ENCODE data around the gene ULBP1. TPM values are rescaled to one million over a fixed set of nuclear protein-coding genes. Genes with fewer than 3 reads are reported as not detected.
A peak's percentile ranks its signal among the peaks of the same experiment; 100 is the strongest.
"Not testable (repeated sequence)": the region's sequence is repeated elsewhere in the genome, so short reads cannot be mapped to it uniquely, and the experiment has no call there.

Gene ULBP1
- total RNA-seq, 1 donor from 2014 or later: 0.11 TPM

DNA sequence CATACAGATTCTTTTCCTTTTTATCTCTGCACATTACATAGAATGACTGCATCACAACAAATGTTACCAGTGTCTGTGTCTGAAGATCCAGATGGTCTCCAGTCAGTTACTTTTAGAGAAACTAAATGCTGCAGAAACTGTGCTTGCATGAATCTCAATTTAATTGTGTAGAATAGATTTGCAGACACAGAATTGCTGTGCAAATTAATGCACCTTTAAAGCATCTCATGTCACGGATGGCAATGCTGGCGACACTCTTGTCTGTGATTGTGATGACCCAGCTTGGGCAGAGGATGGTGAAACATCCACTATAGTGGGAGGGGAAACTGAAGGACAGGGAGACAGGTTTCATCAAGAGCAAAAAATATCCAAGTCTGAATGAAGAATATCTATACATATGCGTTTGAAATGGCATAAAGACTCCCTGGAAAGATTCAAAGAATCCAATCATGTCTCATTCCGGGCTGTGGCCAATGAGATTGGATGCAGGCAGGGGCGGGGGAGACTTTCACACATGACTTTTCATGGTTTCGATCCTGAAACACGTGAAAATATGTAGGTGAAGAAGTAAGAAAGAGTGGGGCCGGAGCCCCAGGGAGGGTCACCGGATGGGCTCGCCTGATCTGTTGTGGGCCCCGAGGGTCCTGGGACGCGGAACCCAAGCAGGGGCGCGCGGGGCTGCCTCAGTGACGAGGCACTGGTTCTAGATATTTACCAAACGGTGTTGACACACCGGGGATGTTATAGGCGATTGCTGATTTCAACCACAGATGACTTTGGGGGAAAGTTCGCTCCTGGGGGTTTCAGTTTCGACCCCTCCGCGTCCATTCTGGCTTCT lies 50.3 kb downstream of the ULBP1 start:
- H3K4me3 ChIP-seq; H3K9me3 ChIP-seq (ENCODE audit: low read depth); H3K9ac ChIP-seq; H3K27ac Mint-ChIP-seq; H3K79me2 ChIP-seq (ENCODE audit: low read depth); H3K4me2 ChIP-seq; H3K36me3 ChIP-seq; H3K9me3 Mint-ChIP-seq; DNase-seq (ENCODE audit: low spot score); H3K4me1 Mint-ChIP-seq; H2AFZ ChIP-seq (replicated peaks); H3F3A ChIP-seq (ENCODE audit: low read depth); H3K27ac ChIP-seq; H3K36me3 Mint-ChIP-seq; H3K4me1 ChIP-seq: not testable (repeated sequence)
- TF ChIP-seq EZH2 (IDR thresholded peaks at IDR 0.05): peak; percentile 29
- peaks cover 87% of the 10 kb centered on the region for H3K27me3 Mint-ChIP-seq (ENCODE audit: insufficient read depth, low read depth)
- Histone ChIP-seq H4K20me1 (ENCODE audit: low read depth) (peaks cover 16% of the 10 kb centered on the region), H3K27me3 (peaks cover 100% of the 10 kb centered on the region)
- peak overlapping the region; percentile 65 for H3K4me3 Mint-ChIP-seq

DNA sequence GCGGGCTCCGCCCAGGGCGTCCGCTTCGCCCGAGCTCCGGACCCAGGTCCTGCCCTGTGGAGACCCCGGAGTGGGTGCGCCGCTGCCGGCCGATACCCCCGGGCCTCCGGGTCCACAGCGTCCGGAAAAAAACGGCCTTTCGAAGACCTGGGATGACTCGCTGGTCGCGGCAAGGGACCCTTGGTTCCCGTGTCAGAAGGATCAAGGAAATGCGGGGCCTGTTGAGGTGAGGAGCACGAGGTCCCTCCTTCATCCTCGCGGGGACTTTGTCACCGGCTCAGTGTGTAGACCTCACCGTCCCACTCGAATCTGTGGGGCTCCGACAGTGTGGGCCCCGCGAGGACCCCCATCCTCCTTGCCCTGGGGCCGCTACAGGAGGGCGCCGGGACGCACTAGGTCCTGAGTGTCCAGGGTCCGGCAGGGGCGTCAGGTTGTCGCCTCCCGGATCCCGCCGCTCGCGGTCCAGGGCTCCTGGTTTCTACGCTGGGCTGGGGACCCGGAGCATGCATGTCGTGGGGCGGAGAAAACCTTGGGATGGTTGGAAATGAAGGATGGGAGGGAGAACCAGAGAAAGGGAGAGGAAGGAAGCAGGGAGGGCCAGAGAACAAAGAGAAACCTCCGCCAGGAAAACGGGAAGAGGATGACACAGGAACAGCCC lies 51.0 kb downstream of the ULBP1 start:
- not testable (repeated sequence) for H3K27ac ChIP-seq; H3K9me3 ChIP-seq (ENCODE audit: low read depth); H3K4me1 ChIP-seq; H3K36me3 Mint-ChIP-seq; H3K36me3 ChIP-seq; H3F3A ChIP-seq (ENCODE audit: low read depth); H3K9ac ChIP-seq; H3K4me2 ChIP-seq; H3K4me1 Mint-ChIP-seq; DNase-seq (ENCODE audit: low spot score); H3K79me2 ChIP-seq (ENCODE audit: low read depth); H3K27ac Mint-ChIP-seq; H3K9me3 Mint-ChIP-seq; H2AFZ ChIP-seq (replicated peaks); H3K4me3 ChIP-seq; H3K4me3 Mint-ChIP-seq
- peaks cover 84% of the 10 kb centered on the region for H3K27me3 Mint-ChIP-seq (ENCODE audit: insufficient read depth, low read depth)
- H4K20me1 ChIP-seq (ENCODE audit: low read depth): peaks cover 16% of the 10 kb centered on the region
- peaks cover 97% of the 10 kb centered on the region for H3K27me3 ChIP-seq
- TF ChIP-seq EZH2 (IDR thresholded peaks at IDR 0.05) (peak; percentile 91), EZH2phosphoT487 (IDR thresholded peaks at IDR 0.05) (peak; percentile 93)

DNA sequence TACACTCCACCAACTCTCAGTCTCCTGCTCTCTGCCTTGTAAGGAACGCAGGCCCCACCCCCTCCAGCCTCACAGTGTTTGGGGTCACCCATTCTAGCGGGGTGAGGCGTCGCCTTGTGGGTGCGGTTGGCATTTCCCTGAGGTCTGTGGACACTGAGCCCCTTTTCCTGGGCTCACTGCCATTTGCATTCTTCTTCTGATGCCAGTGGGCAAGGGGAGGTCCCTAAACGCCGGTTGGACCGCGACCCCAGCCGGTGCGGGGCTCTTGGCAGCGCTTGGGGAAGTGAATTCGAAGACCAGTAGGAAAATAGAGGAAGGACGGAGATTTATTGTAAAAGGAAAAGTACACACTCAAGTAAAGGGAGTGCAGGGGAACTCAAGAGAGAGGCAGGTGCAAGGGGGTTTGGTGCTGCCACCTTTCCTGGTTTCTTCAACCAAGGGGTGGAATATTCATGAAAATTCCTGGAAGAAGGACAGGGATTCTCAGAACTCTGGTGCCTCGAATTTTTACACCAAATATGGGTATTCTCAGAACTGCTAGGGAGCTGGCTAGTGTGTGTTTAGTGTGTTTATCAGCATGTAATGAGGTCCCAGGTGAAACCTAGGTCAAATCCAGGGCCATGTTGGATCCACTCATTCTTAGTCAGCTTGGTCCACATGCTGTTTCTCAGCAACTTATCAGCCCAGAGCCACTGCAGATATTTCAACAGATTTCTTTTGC lies 51.7 kb downstream of the ULBP1 start:
- H3K4me1 Mint-ChIP-seq; H3K36me3 Mint-ChIP-seq; H3K4me2 ChIP-seq; H2AFZ ChIP-seq (replicated peaks); H3K9ac ChIP-seq; H3K9me3 Mint-ChIP-seq; H3K79me2 ChIP-seq (ENCODE audit: low read depth); H3K4me1 ChIP-seq; H3F3A ChIP-seq (ENCODE audit: low read depth); H3K9me3 ChIP-seq (ENCODE audit: low read depth); H3K27ac Mint-ChIP-seq; DNase-seq (ENCODE audit: low spot score); H3K4me3 ChIP-seq; H3K27ac ChIP-seq; H3K4me3 Mint-ChIP-seq; H3K36me3 ChIP-seq: not testable (repeated sequence)
- peaks cover 78% of the 10 kb centered on the region for H3K27me3 Mint-ChIP-seq (ENCODE audit: insufficient read depth, low read depth)
- Histone ChIP-seq H3K27me3 (peaks cover 94% of the 10 kb centered on the region), H4K20me1 (ENCODE audit: low read depth) (peaks cover 16% of the 10 kb centered on the region)
- peak; percentile 63 for TF ChIP-seq EZH2phosphoT487 (IDR thresholded peaks at IDR 0.05)
- peak; percentile 67 for TF ChIP-seq EZH2 (IDR thresholded peaks at IDR 0.05)

DNA sequence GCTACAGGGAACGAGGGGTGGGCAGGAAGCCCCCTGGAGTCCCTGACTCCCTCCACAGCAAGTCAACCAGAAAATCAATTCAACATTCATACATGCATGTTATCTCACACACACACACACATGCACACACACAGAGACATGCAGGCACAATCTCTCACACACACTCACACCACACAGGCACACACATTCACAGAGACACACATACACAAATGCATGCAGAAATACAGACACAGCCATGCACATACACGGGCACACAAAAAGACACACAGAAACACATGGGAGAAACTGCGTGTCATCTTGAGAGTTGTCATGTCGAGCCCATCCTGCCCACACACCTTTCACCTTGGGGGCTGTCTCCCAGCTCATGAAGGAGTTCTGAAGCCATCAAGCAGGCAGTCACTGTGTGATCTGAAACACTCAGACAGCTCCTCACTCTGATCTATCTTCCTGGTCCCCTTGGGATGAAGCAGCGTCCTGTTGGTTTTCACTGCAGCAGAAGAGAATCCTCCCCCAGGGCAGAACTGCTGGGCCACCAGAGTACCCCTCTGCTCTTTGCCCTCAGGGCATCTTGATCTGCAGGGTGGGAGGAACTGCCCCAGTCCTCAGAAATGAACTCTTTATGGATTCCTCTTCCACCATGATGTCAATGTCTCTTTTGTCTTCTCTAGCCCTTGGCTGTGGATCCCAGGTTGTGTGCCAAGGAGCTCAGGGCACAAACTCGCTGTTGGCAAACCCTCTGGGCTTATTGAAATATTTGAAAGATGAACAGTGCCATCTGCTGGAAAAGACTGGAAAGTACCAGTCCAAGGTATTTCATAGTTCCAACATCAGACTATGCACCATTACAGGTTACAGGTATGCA lies 52.8 kb downstream of the ULBP1 start:
- Histone ChIP-seq H2AFZ (replicated peaks) (no peak overlapping the region), H3K27me3 (peaks cover 88% of the 10 kb centered on the region), H3K36me3 (no peaks in the 10 kb centered on the region), H3K4me2 (no peak overlapping the region), H3K79me2 (ENCODE audit: low read depth) (no peaks in the 10 kb centered on the region), H4K20me1 (ENCODE audit: low read depth) (peaks cover 16% of the 10 kb centered on the region), H3K27ac (no peak overlapping the region), H3K9me3 (ENCODE audit: low read depth) (no peaks in the 10 kb centered on the region), H3K4me1 (no peaks in the 10 kb centered on the region), H3K4me3 (no peak overlapping the region), H3K9ac (no peak overlapping the region), H3F3A (ENCODE audit: low read depth) (no peaks in the 10 kb centered on the region)
- Mint-ChIP-seq H3K4me1 (peaks cover 5% of the 10 kb centered on the region), H3K9me3 (no peaks in the 10 kb centered on the region), H3K27ac (no peak overlapping the region), H3K4me3 (no peak overlapping the region), H3K27me3 (ENCODE audit: insufficient read depth, low read depth) (peaks cover 75% of the 10 kb centered on the region), H3K36me3 (no peaks in the 10 kb centered on the region)
- TF ChIP-seq, protein P1, sequence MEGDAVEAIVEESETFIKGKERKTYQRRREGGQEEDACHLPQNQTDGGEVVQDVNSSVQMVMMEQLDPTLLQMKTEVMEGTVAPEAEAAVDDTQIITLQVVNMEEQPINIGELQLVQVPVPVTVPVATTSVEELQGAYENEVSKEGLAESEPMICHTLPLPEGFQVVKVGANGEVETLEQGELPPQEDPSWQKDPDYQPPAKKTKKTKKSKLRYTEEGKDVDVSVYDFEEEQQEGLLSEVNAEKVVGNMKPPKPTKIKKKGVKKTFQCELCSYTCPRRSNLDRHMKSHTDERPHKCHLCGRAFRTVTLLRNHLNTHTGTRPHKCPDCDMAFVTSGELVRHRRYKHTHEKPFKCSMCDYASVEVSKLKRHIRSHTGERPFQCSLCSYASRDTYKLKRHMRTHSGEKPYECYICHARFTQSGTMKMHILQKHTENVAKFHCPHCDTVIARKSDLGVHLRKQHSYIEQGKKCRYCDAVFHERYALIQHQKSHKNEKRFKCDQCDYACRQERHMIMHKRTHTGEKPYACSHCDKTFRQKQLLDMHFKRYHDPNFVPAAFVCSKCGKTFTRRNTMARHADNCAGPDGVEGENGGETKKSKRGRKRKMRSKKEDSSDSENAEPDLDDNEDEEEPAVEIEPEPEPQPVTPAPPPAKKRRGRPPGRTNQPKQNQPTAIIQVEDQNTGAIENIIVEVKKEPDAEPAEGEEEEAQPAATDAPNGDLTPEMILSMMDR (IDR thresholded peaks at IDR 0.05): peak; percentile 69
- no peak for TF ChIP-seq EZH2 (IDR thresholded peaks at IDR 0.05)
- peak; percentile 74 for DNase-seq (ENCODE audit: low spot score)

DNA sequence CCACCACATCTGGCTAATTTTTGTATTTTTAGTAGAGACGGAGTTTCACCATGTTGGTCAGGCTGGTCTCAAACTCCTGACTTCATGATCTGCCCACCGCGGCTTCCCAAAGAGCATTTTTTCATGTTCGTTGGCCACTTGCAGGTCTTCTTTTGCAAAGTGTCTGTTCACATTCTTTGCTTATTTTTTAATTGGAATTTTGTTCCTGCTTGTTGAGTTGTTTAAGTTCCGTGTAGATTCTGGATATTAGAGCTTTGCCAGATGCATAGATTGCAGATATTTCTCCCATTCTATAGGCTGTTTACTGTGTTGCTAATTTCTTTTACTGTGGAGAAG lies 53.4 kb downstream of the ULBP1 start:
- Histone ChIP-seq H3K27me3 (peaks cover 82% of the 10 kb centered on the region), H4K20me1 (ENCODE audit: low read depth) (peaks cover 13% of the 10 kb centered on the region)
- not testable (repeated sequence) for H3K4me3 Mint-ChIP-seq; H3K4me2 ChIP-seq; H3K9me3 ChIP-seq (ENCODE audit: low read depth); H3K4me1 ChIP-seq; H3F3A ChIP-seq (ENCODE audit: low read depth); H3K9ac ChIP-seq; H3K9me3 Mint-ChIP-seq; H3K27ac Mint-ChIP-seq; H3K4me1 Mint-ChIP-seq; H2AFZ ChIP-seq (replicated peaks); H3K36me3 ChIP-seq; H3K79me2 ChIP-seq (ENCODE audit: low read depth); DNase-seq (ENCODE audit: low spot score); H3K36me3 Mint-ChIP-seq; H3K27ac ChIP-seq; H3K4me3 ChIP-seq
- peaks cover 70% of the 10 kb centered on the region for H3K27me3 Mint-ChIP-seq (ENCODE audit: insufficient read depth, low read depth)

All from neural progenitor cell (in vitro differentiated cells).